Ascending aorta (tissue), 2 donors: ENCODE measurements around the gene NRDC. TPM values are rescaled to one million over a fixed set of nuclear protein-coding genes. Genes with fewer than 3 reads are reported as not detected.

Experiments used
- DNase-seq, 2 donors: peaks; one replicate each; pipeline ENCODE4 v3.0.0-alpha.2; 2019; ENCODE audit warnings: low spot score in 2 of 2
- H3K27ac ChIP-seq, 2 donors: fragments of 200-600 bp; sonication (generic); one replicate each; pipeline ENCODE4 v1.5.1; 2016 to 2017; ENCODE audit warnings: mild to moderate bottlenecking in 1 of 2
- H3K27me3 ChIP-seq: fragments of 200-600 bp; sonication (generic); one replicate; pipeline ENCODE4 v1.5.1; 2017
- H3K36me3 ChIP-seq, 2 donors: fragments of 200-600 bp; sonication (generic); one replicate each; pipeline ENCODE4 v1.5.1; 2016
- H3K4me1 ChIP-seq, 2 donors: fragments of 200-600 bp; sonication (generic); one replicate each; pipeline ENCODE4 v1.5.1; 2016 to 2017; ENCODE audit warnings: mild to moderate bottlenecking in 1 of 2
- H3K4me3 ChIP-seq, 2 donors: fragments of 200-600 bp; sonication (generic); one replicate each; pipeline ENCODE4 v1.5.1; 2016 to 2017; ENCODE audit warnings: mild to moderate bottlenecking in 1 of 2
- H3K9me3 ChIP-seq, 2 donors: fragments of 200-600 bp; sonication (generic); one replicate each; pipeline ENCODE4 v1.5.1; 2016
- CTCF ChIP-seq, 3 experiments: fragments of 200-600 bp in 2 of 3; fragments of 450-650 bp in 1 of 3; sonication (generic) in 2 of 3; IDR thresholded peaks; one replicate each; pipeline ENCODE4 v1.5.1; 2016 to 2019; ENCODE audit warnings: antibody characterized with exemption in 3 of 3, mild to moderate bottlenecking in 1 of 3, moderate library complexity in 1 of 3
- intact Hi-C: fragments of 100-400 bp; cut with DNase I; formaldehyde crosslinking; loops from one replicate; pipeline ENCODE4 v1.15.1; 2023
- total RNA-seq: library from RNA; depleted of rRNA; stranded (reverse); fragments of >200 nt; gene quantifications from one replicate; pipeline ENCODE4 v1.1.0, GENCODE V29; 2016

NRDC gene
- total RNA-seq, 1 donor from 2014 or later: 40.0 TPM

GRCh38 chr1:51776408-51776807 is 102.1 kb downstream of the NRDC start:
- no peak overlapping the region for H3K27ac ChIP-seq
- H3K9me3 ChIP-seq: no peaks in the 10 kb centered on the region
- H3K4me3 ChIP-seq: no peak overlapping the region
- intact Hi-C loops: no loop called here
- DNase-seq: no peak
- no peaks in the 10 kb centered on the region for H3K27me3 ChIP-seq
- no peak for TF ChIP-seq CTCF (IDR thresholded peaks at IDR 0.05)
- peaks cover 27 to 39% of the 10 kb centered on the region in 2 donors for H3K36me3 ChIP-seq
- H3K4me1 ChIP-seq: peaks cover 0 to 3% of the 10 kb centered on the region in 2 donors

GRCh38 chr1:51768971-51769588 is 109.4 kb downstream of the NRDC start:
- peaks cover 9 to 28% of the 10 kb centered on the region in 2 donors for H3K36me3 ChIP-seq
- peak overlapping the region; percentile 29 to 43 for H3K27ac ChIP-seq
- H3K4me1 ChIP-seq: peaks cover 0 to 2% of the 10 kb centered on the region in 2 donors
- peak; percentile 74 to 88 (median 80) for TF ChIP-seq CTCF (IDR thresholded peaks at IDR 0.05)
- intact Hi-C loops: loop anchor here (5.0 kb wide), 2 partner anchors 102 to 152 kb away; partner anchors contain the start of gene OSBPL9
- H3K9me3 ChIP-seq: no peaks in the 10 kb centered on the region
- DNase-seq: no peak
- no peaks in the 10 kb centered on the region for H3K27me3 ChIP-seq
- no peak overlapping the region for H3K4me3 ChIP-seq

GRCh38 chr1:51761351-51761750 is 117.2 kb downstream of the NRDC start:
- no peak overlapping the region for H3K4me3 ChIP-seq
- H3K9me3 ChIP-seq: no peaks in the 10 kb centered on the region
- H3K27ac ChIP-seq: no peak overlapping the region
- intact Hi-C loops: no loop called here
- H3K4me1 ChIP-seq: peaks cover 4 to 23% of the 10 kb centered on the region in 2 donors
- DNase-seq: no peak
- H3K27me3 ChIP-seq: no peaks in the 10 kb centered on the region
- peaks cover 0 to 14% of the 10 kb centered on the region in 2 donors for H3K36me3 ChIP-seq
- no peak for TF ChIP-seq CTCF (IDR thresholded peaks at IDR 0.05)

GRCh38 chr1:51760872-51761271 is 117.7 kb downstream of the NRDC start:
- peaks cover 4 to 23% of the 10 kb centered on the region in 2 donors for H3K4me1 ChIP-seq
- no peak for DNase-seq
- peak overlapping the region in 1 of 2 donors; percentile 36 for H3K27ac ChIP-seq

GRCh38 chr1:51758310-51758709 is 120.2 kb downstream of the NRDC start:
- peak overlapping the region in 1 of 2 donors; percentile 22 for H3K27ac ChIP-seq
- no peaks in the 10 kb centered on the region for H3K9me3 ChIP-seq
- intact Hi-C loops: no loop called here
- DNase-seq: no peak
- H3K4me1 ChIP-seq: peaks cover 4 to 23% of the 10 kb centered on the region in 2 donors
- no peaks in the 10 kb centered on the region for H3K27me3 ChIP-seq
- H3K4me3 ChIP-seq: no peak overlapping the region
- peaks cover 0 to 11% of the 10 kb centered on the region in 2 donors for H3K36me3 ChIP-seq
- TF ChIP-seq CTCF (IDR thresholded peaks at IDR 0.05): no peak

More at GRCh38 chr1:51760872-51761271, 117.7 kb downstream of the NRDC start:
- no peak overlapping the region for H3K4me3 ChIP-seq
- peaks cover 0 to 10% of the 10 kb centered on the region in 2 donors for H3K36me3 ChIP-seq
- no peak for TF ChIP-seq CTCF (IDR thresholded peaks at IDR 0.05)
- intact Hi-C loops: no loop called here
- no peaks in the 10 kb centered on the region for H3K9me3 ChIP-seq
- H3K27me3 ChIP-seq: no peaks in the 10 kb centered on the region
